ENCODE measurements around the gene CEP20. TPM values are rescaled to one million over a fixed set of nuclear protein-coding genes. Genes with fewer than 3 reads are reported as not detected.

Gene CEP20
- total RNA-seq, 1 donor from 2014 or later: 7.6 TPM

DNA sequence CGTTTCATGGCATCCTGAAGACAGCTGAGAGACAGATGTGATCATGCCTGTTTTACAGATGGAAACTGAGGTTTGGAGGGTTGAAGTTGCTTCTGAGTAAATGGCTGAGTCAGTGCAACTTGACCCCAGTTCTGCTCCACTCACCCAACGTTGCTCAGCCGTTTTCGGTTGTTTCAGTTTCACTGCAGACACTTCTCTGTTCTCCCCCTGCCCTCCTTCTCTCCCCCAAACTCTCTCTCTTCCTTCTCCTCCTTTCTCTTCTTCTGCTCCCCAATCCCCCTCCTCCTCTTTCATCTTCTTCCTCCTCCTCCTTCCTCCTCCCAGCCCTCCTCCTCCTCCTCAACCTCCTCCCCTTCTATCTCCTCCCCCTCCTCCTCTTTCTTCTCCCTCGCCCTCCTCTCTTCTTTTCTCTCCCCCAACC lies 9.4 kb upstream of the CEP20 start:
- intact Hi-C loops (cut with DNase I): no loop called here
- no peak for DNase-seq (ENCODE audit: low spot score in 2 of 2)
- no peak overlapping the region for H3K4me3 ChIP-seq
- TF ChIP-seq, protein P1, sequence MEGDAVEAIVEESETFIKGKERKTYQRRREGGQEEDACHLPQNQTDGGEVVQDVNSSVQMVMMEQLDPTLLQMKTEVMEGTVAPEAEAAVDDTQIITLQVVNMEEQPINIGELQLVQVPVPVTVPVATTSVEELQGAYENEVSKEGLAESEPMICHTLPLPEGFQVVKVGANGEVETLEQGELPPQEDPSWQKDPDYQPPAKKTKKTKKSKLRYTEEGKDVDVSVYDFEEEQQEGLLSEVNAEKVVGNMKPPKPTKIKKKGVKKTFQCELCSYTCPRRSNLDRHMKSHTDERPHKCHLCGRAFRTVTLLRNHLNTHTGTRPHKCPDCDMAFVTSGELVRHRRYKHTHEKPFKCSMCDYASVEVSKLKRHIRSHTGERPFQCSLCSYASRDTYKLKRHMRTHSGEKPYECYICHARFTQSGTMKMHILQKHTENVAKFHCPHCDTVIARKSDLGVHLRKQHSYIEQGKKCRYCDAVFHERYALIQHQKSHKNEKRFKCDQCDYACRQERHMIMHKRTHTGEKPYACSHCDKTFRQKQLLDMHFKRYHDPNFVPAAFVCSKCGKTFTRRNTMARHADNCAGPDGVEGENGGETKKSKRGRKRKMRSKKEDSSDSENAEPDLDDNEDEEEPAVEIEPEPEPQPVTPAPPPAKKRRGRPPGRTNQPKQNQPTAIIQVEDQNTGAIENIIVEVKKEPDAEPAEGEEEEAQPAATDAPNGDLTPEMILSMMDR (IDR thresholded peaks at IDR 0.05): no peak
- H3K9me3 ChIP-seq: no peaks in the 10 kb centered on the region
- no peaks in the 10 kb centered on the region for H3K4me1 ChIP-seq
- H3K36me3 ChIP-seq: no peaks in the 10 kb centered on the region
- no peaks in the 10 kb centered on the region for H3K27me3 ChIP-seq
- no peak overlapping the region for H3K27ac ChIP-seq

DNA sequence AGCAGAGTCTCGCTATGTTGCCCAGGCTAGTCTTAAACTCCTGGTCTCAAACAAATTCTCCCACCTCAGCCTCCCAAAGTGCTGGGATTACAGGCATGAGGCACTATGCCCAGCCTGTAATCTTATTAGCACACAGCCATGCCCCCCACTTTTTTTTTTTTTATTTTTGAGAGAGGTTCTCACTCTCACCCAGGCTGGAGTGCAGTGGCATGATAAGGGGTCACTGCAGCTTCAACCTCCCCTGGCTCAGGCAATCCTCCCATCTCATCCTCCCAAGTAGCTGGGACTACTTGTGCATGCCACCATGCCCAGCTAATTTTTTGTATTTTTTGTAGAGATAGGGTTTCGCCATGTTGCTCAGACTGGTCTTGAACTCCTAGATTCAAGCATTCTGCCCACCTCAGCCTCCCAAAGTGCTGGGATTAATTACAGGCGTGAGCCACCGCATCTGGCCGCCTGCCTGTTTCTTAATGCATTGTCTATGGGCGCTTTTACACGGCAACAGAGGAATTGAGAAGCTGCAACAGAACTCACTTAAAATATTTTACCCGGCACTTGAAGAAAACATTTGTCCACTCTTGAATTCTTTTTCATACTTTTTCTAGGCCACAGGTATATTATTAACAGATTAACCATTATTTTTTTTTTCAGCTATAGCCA lies 8.8 kb upstream of the CEP20 start:
- no peaks in the 10 kb centered on the region for H3K27me3 ChIP-seq
- no peak for DNase-seq (ENCODE audit: low spot score in 2 of 2)
- H3K4me1 ChIP-seq: no peaks in the 10 kb centered on the region
- H3K27ac ChIP-seq: no peak overlapping the region
- H3K9me3 ChIP-seq: no peaks in the 10 kb centered on the region
- intact Hi-C loops (cut with DNase I): no loop called here
- TF ChIP-seq, protein P1 (IDR thresholded peaks at IDR 0.05): no peak
- H3K36me3 ChIP-seq: no peaks in the 10 kb centered on the region
- no peak overlapping the region for H3K4me3 ChIP-seq

DNA sequence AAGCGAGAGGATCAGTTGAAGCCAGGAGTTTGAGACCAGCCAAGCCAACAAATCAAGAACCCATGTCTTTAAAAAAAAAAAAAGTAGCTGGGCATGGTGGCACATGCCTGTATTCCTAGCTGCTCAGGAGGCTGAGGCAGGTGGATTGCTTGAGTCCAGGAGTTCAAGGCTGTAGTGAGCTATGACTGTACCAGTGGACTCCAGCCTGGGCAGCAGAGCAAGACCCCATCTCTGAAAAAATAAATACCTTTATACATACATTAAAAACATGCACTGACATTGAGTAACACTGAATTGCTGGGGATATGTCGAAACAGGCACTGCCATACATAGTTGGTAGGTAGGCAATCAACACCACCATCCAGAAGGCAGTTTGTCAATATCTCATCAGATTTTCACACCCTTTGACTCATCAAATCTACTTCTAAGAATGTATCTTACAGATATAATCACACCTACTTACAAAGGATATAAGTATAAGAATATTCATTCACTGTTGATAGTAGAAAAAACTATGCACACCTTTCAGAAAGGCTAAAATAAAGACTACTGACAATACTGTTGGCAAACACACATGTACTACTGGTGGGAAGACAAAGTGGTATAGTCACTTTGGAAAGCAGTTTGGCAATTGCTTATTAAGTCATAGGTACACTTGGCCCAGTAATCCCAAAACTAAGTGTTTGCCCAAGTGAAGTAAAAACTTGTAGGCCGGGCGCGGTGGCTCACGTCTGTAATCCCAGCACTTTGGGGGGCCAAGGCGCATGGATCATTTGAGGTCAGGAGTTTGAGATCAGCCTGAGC lies 6.4 kb upstream of the CEP20 start:
- TF ChIP-seq, protein P1 (IDR thresholded peaks at IDR 0.05): no peak
- H3K36me3 ChIP-seq: no peaks in the 10 kb centered on the region
- H3K27ac ChIP-seq: no peak overlapping the region
- intact Hi-C loops (cut with DNase I): no loop called here
- DNase-seq (ENCODE audit: low spot score in 2 of 2): no peak
- H3K4me3 ChIP-seq: no peak overlapping the region
- no peaks in the 10 kb centered on the region for H3K4me1 ChIP-seq
- no peaks in the 10 kb centered on the region for H3K9me3 ChIP-seq
- no peaks in the 10 kb centered on the region for H3K27me3 ChIP-seq

DNA sequence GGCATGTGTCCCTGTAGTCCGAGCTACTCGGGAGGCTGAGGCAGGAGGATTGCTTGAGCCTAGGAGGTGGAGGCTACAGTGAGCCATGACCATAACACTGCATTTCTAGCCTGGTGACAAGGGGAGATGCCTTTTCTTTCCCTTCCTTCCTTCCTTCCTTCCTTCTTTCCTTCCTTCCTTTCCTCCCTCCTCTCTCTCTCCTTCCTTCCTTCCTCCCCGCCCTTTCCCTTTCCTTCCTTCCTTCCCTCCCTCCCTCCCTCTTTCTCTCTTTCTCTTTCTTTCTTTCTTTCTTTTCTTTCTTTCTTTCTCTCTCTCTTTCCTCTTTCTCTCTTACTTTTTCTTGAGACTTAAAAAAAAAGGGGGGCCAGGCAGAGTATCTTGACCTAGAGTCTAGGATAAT lies 3.1 kb upstream of the CEP20 start:
- Histone ChIP-seq H3K4me1 (peaks cover 0 to 6% of the 10 kb centered on the region in 2 donors), H3K9me3 (no peaks in the 10 kb centered on the region), H3K27me3 (no peaks in the 10 kb centered on the region), H3K4me3 (no peak overlapping the region), H3K36me3 (no peaks in the 10 kb centered on the region), H3K27ac (no peak overlapping the region)
- intact Hi-C loops (cut with DNase I): no loop called here
- TF ChIP-seq, protein P1 (IDR thresholded peaks at IDR 0.05): no peak
- DNase-seq (ENCODE audit: low spot score in 2 of 2): no peak

DNA sequence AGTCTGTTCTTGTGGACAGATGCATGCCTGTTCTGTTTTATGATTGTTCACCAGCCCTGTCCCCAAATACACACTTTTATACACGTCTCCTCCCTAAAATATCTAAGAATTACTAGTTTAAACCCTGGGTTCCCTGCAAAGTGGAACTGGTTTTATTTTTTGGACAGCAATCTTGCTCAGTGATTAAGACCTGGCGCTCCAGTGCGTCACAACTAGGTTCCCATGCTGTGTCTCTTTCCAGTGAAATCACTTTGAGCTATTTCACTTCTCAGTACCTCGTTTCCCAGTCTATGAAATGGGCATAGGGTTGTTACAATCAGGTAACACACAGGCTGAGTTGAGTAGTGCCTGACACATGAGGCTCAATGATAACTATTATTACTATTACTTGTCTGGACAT lies 1.1 kb downstream of the CEP20 start:
- Histone ChIP-seq H3K27ac (no peak overlapping the region), H3K27me3 (no peaks in the 10 kb centered on the region), H3K4me3 (peak overlapping the region; percentile 81 to 87)

More for the DNA sequence above, 1.1 kb downstream of the CEP20 start:
- TF ChIP-seq, protein P1 (IDR thresholded peaks at IDR 0.05): no peak
- intact Hi-C loops (cut with DNase I): loop anchor here (5.0 kb wide), 1 partner anchor 235 kb away; no protein-coding TSS in a partner anchor
- Histone ChIP-seq H3K9me3 (no peaks in the 10 kb centered on the region), H3K4me1 (peaks cover 0 to 11% of the 10 kb centered on the region in 2 donors), H3K36me3 (peaks cover under 1 to 6% of the 10 kb centered on the region in 2 donors)
- DNase-seq (ENCODE audit: low spot score in 2 of 2): no peak
